K562 (cell line): ENCODE data around the gene MLXIPL. TPM values are rescaled to one million over a fixed set of nuclear protein-coding genes. Genes with fewer than 3 reads are reported as not detected.

ENCODE experiments used
- CHD2 ChIP-seq: IDR thresholded peaks from 2 replicates; pipeline ENCODE4 v1.6.1; 2011; ENCODE audit warnings: low read depth, low read length
- CXXC5 ChIP-seq: fragments of 250-450 bp; sonication (Bioruptor Pico); IDR thresholded peaks from 2 replicates; pipeline ENCODE4 v1.8.0; 2022; ENCODE audit warnings: inconsistent platforms, mild to moderate bottlenecking, moderate library complexity
- KHSRP ChIP-seq: fragments of 450-650 bp; IDR thresholded peaks from 2 replicates; pipeline ENCODE4 v1.6.1; 2017
- KLF10 ChIP-seq: fragments of 250-450 bp; sonication (Bioruptor Pico); IDR thresholded peaks from 2 replicates; pipeline ENCODE4 v1.6.1; 2021; ENCODE audit warnings: matching md5 sums
- LARP7 ChIP-seq: fragments of 450-650 bp; IDR thresholded peaks from 2 replicates; pipeline ENCODE4 v1.6.1; 2016
- MTA1 ChIP-seq: fragments of 450-650 bp; IDR thresholded peaks from 2 replicates; pipeline ENCODE4 v1.6.1; 2017; ENCODE audit warnings: borderline replicate concordance
- NCOA1 ChIP-seq: fragments of 450-650 bp; IDR thresholded peaks from 2 replicates; pipeline ENCODE4 v1.6.1; 2016; ENCODE audit warnings: low read depth
- NFIC ChIP-seq: fragments of 450-650 bp; IDR thresholded peaks from 2 replicates; pipeline ENCODE4 v1.6.1; 2017; ENCODE audit warnings: mild to moderate bottlenecking, inconsistent platforms
- PCBP2 ChIP-seq: fragments of 200-400 bp; formaldehyde crosslinking; IDR thresholded peaks from 2 replicates; pipeline ENCODE4 v1.6.1; 2018; ENCODE audit warnings: low read length, low read depth, mild to moderate bottlenecking, moderate library complexity; ENCODE audit not compliant: poor library complexity, severe bottlenecking
- RBM14 ChIP-seq: fragments of 200-400 bp; formaldehyde crosslinking; IDR thresholded peaks from 2 replicates; pipeline ENCODE4 v1.6.1; 2018; ENCODE audit warnings: low read depth, mild to moderate bottlenecking, low read length, moderate library complexity, borderline replicate concordance; ENCODE audit not compliant: insufficient read depth
- SMAD4 ChIP-seq: fragments of 250-450 bp; sonication (Bioruptor Pico); conservative IDR thresholded peaks from 2 replicates; pipeline ENCODE4 v1.8.0; 2021; ENCODE audit warnings: inconsistent platforms, mild to moderate bottlenecking, moderate library complexity
- SMARCA5 ChIP-seq: fragments of 450-650 bp; IDR thresholded peaks from 2 replicates; pipeline ENCODE4 v1.6.1; 2016
- SMC3 ChIP-seq: conservative IDR thresholded peaks from 2 replicates; pipeline ENCODE4 v1.6.1; 2011; ENCODE audit warnings: low read depth, low read length, improper control_type of control experiment; ENCODE audit not compliant: insufficient read depth
- TOE1 ChIP-seq, 2 experiments: fragments of 450-650 bp in 1 of 2; sonication (generic) in 1 of 2; formaldehyde crosslinking in 1 of 2; IDR thresholded peaks; 2 replicates each; pipeline versions ENCODE4 v1.7.1 to v1.8.0; 2016 to 2022; ENCODE audit warnings: borderline replicate concordance in 2 of 2, mild to moderate bottlenecking in 2 of 2, antibody characterized with exemption in 1 of 2, inconsistent platforms in 1 of 2, low read depth in 1 of 2, missing genetic modification reagents in 1 of 2, moderate library complexity in 1 of 2
- XRCC5 ChIP-seq: fragments of 200-400 bp; formaldehyde crosslinking; IDR thresholded peaks from 2 replicates; pipeline ENCODE4 v1.6.1; 2017; ENCODE audit warnings: low read depth, mild to moderate bottlenecking, low read length
- ZFP36 ChIP-seq: fragments of 150-350 bp; IDR thresholded peaks from 2 replicates; pipeline ENCODE4 v1.6.1; 2018; ENCODE audit warnings: low read length, low read depth; ENCODE audit not compliant: partially characterized antibody
- ZFX ChIP-seq: sonication (generic); formaldehyde crosslinking; IDR thresholded peaks from 2 replicates; pipeline ENCODE4 v1.8.0; 2022; ENCODE audit warnings: mild to moderate bottlenecking, missing genetic modification reagents, moderate library complexity
- ZNF589 ChIP-seq: fragments of 200-800 bp; sonication (Bioruptor generic); IDR thresholded peaks from 2 replicates; pipeline ENCODE4 v1.6.1; 2016; ENCODE audit warnings: low read depth, missing genetic modification characterization, missing compliant biosample characterization
- ZSCAN32 ChIP-seq: fragments of 450-650 bp; formaldehyde crosslinking; IDR thresholded peaks from 2 replicates; pipeline ENCODE4 v1.4.0; 2020; ENCODE audit warnings: mild to moderate bottlenecking, moderate library complexity
- polyA plus RNA-seq, 8 experiments: library from polyadenylated mRNA; depleted of rRNA in 4 of 8; stranded (reverse) in 5 of 8; unstranded in 3 of 8; fragments of >200 nt; fragmentation: Nextera tagmentation in 2 of 8; fragmentation: Illumina TruSeq in 1 of 8; extraction: Ambion mirVana in 2 of 8; extraction: Trizol in 1 of 8; gene quantifications; 2 replicates each; pipeline versions ENCODE4 v1.2.1 to v1.2.3, GENCODE V29; 2011 to 2014; ENCODE audit warnings: inconsistent platforms in 1 of 8, missing spikeins in 1 of 8
- total RNA-seq, 7 experiments: library from RNA; depleted of rRNA in 6 of 7; stranded (reverse); fragments of >200 nt in 6 of 7; fragmentation: Illumina TruSeq in 2 of 7; extraction: Trizol in 2 of 7; gene quantifications; 2 replicates each; pipeline versions ENCODE4 v1.2.1 to v1.2.3, GENCODE V29; 2011 to 2021; ENCODE audit warnings: low replicate concordance in 1 of 7
- TF ChIP-seq, protein P1 (sequence below), 2 experiments: fragments of 450-650 bp; conservative IDR thresholded peaks; 2 replicates each; pipeline ENCODE4 v1.6.1; 2017; ENCODE audit warnings: mild to moderate bottlenecking in 2 of 2, moderate library complexity in 2 of 2
- TF ChIP-seq, protein P2 (sequence below): sonication (generic); formaldehyde crosslinking; IDR thresholded peaks from 2 replicates; pipeline ENCODE4 v1.8.0; 2023; ENCODE audit warnings: mild to moderate bottlenecking, missing genetic modification reagents
- TF ChIP-seq, protein P3 (sequence below): sonication (generic); formaldehyde crosslinking; IDR thresholded peaks from 2 replicates; pipeline ENCODE4 v1.8.0; 2022; ENCODE audit warnings: mild to moderate bottlenecking, missing genetic modification reagents
- TF ChIP-seq, protein P4 (sequence below), 2 experiments: fragments of 450-650 bp; IDR thresholded peaks; 2 replicates each; pipeline ENCODE4 v1.6.1; 2016

Gene MLXIPL
- total and polyA plus RNA-seq, 9 of the 15 experiments (the other 6 are each of a cell fraction or from before 2014, with no cell fraction given) = 0.11 to 18.4 (median 1.4) TPM

DNA sequence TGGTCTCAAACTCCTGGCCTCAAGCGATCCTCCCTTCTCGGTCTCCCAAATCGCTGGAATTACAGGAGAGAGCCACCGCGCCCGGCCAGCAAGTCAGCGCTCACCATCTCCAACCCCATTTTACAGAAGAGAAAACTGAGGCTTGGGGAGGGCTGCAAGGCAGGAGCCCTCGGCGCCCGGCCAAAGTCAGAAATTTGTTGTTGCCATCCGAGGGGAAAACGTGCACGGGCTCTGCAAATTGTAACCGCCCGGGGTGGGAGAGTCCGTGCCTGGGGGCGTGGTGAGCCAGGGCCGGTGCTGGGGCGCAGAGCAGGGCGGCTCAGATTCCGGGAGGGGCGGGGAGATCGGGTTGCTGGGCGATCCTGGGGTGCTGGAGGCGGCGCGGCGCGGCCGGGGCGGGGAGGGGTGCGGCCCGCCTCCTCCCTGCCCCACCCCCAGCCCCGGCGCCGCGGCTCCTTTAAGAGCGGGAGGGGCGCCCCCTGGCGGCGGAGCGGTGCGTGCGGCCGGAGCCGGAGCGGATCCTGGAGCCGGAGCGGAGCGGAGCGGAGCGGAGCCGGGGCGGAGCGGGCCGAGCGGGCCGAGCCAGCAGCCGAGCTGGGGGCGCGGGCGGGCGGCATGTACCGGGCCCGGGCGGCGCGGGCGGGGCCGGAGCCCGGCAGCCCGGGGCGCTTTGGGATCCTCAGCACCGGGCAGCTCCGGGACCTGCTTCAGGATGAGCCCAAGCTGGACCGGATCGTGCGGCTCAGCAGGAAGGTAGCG is 43.2 kb upstream of the MLXIPL start, which contains the start of gene VPS37D (continued):
- TF ChIP-seq, protein P1, sequence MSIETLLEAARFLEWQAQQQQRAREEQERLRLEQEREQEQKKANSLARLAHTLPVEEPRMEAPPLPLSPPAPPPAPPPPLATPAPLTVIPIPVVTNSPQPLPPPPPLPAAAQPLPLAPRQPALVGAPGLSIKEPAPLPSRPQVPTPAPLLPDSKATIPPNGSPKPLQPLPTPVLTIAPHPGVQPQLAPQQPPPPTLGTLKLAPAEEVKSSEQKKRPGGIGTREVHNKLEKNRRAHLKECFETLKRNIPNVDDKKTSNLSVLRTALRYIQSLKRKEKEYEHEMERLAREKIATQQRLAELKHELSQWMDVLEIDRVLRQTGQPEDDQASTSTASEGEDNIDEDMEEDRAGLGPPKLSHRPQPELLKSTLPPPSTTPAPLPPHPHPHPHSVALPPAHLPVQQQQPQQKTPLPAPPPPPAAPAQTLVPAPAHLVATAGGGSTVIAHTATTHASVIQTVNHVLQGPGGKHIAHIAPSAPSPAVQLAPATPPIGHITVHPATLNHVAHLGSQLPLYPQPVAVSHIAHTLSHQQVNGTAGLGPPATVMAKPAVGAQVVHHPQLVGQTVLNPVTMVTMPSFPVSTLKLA (conservative IDR thresholded peaks at IDR 0.05) = peak in 1 of 2 experiments; percentile 84; a peak in 3 of 4 replicates
- TF ChIP-seq MTA1 = 0 out of 2 replicates have a peak, but pooled peaks have one; percentile 38
- TF ChIP-seq CXXC5 (CRISPR knock-in tag) = peak; percentile 93
- no peak for TF ChIP-seq KHSRP
- peak; percentile 45; the same call in 1 of the 2 replicates for TF ChIP-seq CHD2
- TF ChIP-seq TOE1 (IDR thresholded peaks at IDR 0.05; ENCODE audit: borderline replicate concordance) = peak; percentile 66; the same call in 1 of the 2 replicates
- TF ChIP-seq TOE1 (CRISPR knock-in tag; IDR thresholded peaks at IDR 0.05; ENCODE audit: borderline replicate concordance, low read depth) = no peak
- no peak for TF ChIP-seq ZSCAN32
- TF ChIP-seq ZFP36 = peak; percentile 44
- no peak for TF ChIP-seq PCBP2
- TF ChIP-seq SMAD4 = peak; percentile 81
- TF ChIP-seq ZFX (CRISPR knock-in tag) = 0 out of 2 replicates have a peak, but pooled peaks have one; percentile 39
- peak; percentile 83 for TF ChIP-seq NFIC
- TF ChIP-seq, protein P2, sequence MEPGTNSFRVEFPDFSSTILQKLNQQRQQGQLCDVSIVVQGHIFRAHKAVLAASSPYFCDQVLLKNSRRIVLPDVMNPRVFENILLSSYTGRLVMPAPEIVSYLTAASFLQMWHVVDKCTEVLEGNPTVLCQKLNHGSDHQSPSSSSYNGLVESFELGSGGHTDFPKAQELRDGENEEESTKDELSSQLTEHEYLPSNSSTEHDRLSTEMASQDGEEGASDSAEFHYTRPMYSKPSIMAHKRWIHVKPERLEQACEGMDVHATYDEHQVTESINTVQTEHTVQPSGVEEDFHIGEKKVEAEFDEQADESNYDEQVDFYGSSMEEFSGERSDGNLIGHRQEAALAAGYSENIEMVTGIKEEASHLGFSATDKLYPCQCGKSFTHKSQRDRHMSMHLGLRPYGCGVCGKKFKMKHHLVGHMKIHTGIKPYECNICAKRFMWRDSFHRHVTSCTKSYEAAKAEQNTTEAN (CRISPR knock-in tag) = no peak
- TF ChIP-seq KLF10 (CRISPR knock-in tag) = no peak
- TF ChIP-seq SMC3 = peak; percentile 87
- peak; percentile 88 for TF ChIP-seq XRCC5
- TF ChIP-seq, protein P3, sequence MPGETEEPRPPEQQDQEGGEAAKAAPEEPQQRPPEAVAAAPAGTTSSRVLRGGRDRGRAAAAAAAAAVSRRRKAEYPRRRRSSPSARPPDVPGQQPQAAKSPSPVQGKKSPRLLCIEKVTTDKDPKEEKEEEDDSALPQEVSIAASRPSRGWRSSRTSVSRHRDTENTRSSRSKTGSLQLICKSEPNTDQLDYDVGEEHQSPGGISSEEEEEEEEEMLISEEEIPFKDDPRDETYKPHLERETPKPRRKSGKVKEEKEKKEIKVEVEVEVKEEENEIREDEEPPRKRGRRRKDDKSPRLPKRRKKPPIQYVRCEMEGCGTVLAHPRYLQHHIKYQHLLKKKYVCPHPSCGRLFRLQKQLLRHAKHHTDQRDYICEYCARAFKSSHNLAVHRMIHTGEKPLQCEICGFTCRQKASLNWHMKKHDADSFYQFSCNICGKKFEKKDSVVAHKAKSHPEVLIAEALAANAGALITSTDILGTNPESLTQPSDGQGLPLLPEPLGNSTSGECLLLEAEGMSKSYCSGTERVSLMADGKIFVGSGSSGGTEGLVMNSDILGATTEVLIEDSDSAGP (CRISPR knock-in tag) = peak; percentile 96
- peak; percentile 39; the same call in 1 of the 2 replicates for TF ChIP-seq NCOA1
- TF ChIP-seq LARP7 = no peak
- no peak for TF ChIP-seq RBM14
- TF ChIP-seq ZNF589 (CRISPR knock-in tag) = no peak
- TF ChIP-seq SMARCA5 = peak; percentile 99
- TF ChIP-seq, protein P4, sequence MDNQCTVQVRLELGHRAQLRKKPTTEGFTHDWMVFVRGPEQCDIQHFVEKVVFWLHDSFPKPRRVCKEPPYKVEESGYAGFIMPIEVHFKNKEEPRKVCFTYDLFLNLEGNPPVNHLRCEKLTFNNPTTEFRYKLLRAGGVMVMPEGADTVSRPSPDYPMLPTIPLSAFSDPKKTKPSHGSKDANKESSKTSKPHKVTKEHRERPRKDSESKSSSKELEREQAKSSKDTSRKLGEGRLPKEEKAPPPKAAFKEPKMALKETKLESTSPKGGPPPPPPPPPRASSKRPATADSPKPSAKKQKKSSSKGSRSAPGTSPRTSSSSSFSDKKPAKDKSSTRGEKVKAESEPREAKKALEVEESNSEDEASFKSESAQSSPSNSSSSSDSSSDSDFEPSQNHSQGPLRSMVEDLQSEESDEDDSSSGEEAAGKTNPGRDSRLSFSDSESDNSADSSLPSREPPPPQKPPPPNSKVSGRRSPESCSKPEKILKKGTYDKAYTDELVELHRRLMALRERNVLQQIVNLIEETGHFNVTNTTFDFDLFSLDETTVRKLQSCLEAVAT (IDR thresholded peaks at IDR 0.05) = no peak
